ENCODE data around the gene TRPM2. TPM values are rescaled to one million over a fixed set of nuclear protein-coding genes. Genes with fewer than 3 reads are reported as not detected.

TRPM2 gene
- total and polyA plus RNA-seq, 2 of the 8 experiments (the other 6 are each of a cell fraction or from before 2014, with no cell fraction given) = 0.27 to 0.28 TPM

DNA sequence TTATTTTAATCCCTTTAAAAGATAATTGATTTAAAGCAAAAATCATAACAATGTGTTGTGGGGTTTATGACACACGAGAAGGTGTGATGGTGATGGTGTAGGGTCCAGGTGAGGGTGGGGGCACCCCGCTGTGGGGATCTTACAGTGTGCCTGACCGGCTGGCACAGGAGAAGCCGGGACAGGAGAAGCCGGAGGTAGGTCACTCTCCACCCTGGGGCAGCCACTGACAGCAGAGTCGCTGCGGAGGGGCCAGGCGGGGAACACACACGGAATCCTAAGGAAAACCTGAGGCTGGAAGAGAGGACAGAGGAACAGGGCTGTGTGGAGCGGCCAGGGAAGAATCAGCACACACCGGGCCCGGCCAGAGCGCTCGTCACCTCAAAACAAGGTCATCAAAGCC lies 97.6 kb downstream of the TRPM2 start:
- ChIA-PET POLR2A (ENCODE audit: partially characterized antibody) (no interaction called here), CTCF (ENCODE audit: partially characterized antibody) (interaction anchor here (1.1 to 1.8 kb wide), 2 partner anchors 9 to 113 kb away, joined by 3 to 4 read pairs; no protein-coding TSS in a partner anchor)
- no peak overlapping the region for H4K8ac ChIP-seq (ENCODE audit: extremely low read depth, insufficient read depth, low read length)
- no peak overlapping the region for H3K56ac ChIP-seq (replicated peaks; ENCODE audit: insufficient read length, low read depth, low read length)
- no peak overlapping the region for H3K18ac ChIP-seq (ENCODE audit: extremely low read depth, low read length)
- TF ChIP-seq POLR2AphosphoS5 (IDR thresholded peaks at IDR 0.05; ENCODE audit: low read depth, low read length) (no peak), CREB1 (IDR thresholded peaks at IDR 0.05) (no peak), RBBP5 (IDR thresholded peaks at IDR 0.05; ENCODE audit: borderline replicate concordance, low read depth, low read length) (no peak), JUN (IDR thresholded peaks at IDR 0.05; ENCODE audit: low read depth, low read length) (no peak), BRCA1 (IDR thresholded peaks at IDR 0.05; ENCODE audit: low read depth, low read length) (no peak), SIRT6 (IDR thresholded peaks at IDR 0.05; ENCODE audit: low read length) (no peak), CTBP2 (IDR thresholded peaks at IDR 0.05; ENCODE audit: borderline replicate concordance, insufficient read depth, insufficient read length, low read length) (no peak), KDM5A (IDR thresholded peaks at IDR 0.05; ENCODE audit: low read length) (no peak), ZNF274 (IDR thresholded peaks at IDR 0.05; ENCODE audit: borderline replicate concordance, extremely low read depth, low read length) (no peak), TAF1 (IDR thresholded peaks at IDR 0.05; ENCODE audit: low read depth, low read length) (no peak), RFX5 (IDR thresholded peaks at IDR 0.05; ENCODE audit: borderline replicate concordance, low read depth, low read length) (no peak), ASH2L (IDR thresholded peaks at IDR 0.05; ENCODE audit: low read length) (no peak)
- TF ChIP-seq, protein P1, sequence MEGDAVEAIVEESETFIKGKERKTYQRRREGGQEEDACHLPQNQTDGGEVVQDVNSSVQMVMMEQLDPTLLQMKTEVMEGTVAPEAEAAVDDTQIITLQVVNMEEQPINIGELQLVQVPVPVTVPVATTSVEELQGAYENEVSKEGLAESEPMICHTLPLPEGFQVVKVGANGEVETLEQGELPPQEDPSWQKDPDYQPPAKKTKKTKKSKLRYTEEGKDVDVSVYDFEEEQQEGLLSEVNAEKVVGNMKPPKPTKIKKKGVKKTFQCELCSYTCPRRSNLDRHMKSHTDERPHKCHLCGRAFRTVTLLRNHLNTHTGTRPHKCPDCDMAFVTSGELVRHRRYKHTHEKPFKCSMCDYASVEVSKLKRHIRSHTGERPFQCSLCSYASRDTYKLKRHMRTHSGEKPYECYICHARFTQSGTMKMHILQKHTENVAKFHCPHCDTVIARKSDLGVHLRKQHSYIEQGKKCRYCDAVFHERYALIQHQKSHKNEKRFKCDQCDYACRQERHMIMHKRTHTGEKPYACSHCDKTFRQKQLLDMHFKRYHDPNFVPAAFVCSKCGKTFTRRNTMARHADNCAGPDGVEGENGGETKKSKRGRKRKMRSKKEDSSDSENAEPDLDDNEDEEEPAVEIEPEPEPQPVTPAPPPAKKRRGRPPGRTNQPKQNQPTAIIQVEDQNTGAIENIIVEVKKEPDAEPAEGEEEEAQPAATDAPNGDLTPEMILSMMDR (IDR thresholded peaks at IDR 0.05; ENCODE audit: control extremely low read depth in 1 of 3, insufficient read depth in 1 of 3, low read depth in 1 of 3, low read length in 3 of 3) = no peak
- H3K23ac ChIP-seq (ENCODE audit: insufficient read length) = no peak overlapping the region
- H3K4me3 ChIP-seq (ENCODE audit: extremely low read depth in 1 of 4, insufficient read depth in 2 of 4, low read depth in 3 of 4, low read length in 4 of 4) = no peak overlapping the region
- H2BK15ac ChIP-seq (ENCODE audit: low read length) = no peak overlapping the region
- no peak overlapping the region for H2AFZ ChIP-seq (ENCODE audit: low read length)
- H3K23me2 ChIP-seq (ENCODE audit: low read depth, low read length) = peaks cover 2% of the 10 kb centered on the region; the same call in 1 of the 2 replicates
- no peak overlapping the region for H3K14ac ChIP-seq (ENCODE audit: insufficient read length)
- H3K36me3 ChIP-seq (ENCODE audit: control insufficient read depth in 2 of 4, insufficient read depth in 4 of 4, low read length in 3 of 4) = no peaks in the 10 kb centered on the region
- no peaks in the 10 kb centered on the region for H3K9me3 ChIP-seq (ENCODE audit: insufficient read depth in 2 of 2, low read depth in 1 of 2, low read length in 1 of 2)
- no peak for DNase-seq (ENCODE audit: low read depth in 1 of 2, low spot score in 2 of 2)
- H2BK5ac ChIP-seq (ENCODE audit: low read depth, low read length) = no peak overlapping the region
- H3K79me1 ChIP-seq (ENCODE audit: low read depth, low read length) = no peaks in the 10 kb centered on the region
- no peak overlapping the region for H3K4me2 ChIP-seq (ENCODE audit: insufficient read depth in 1 of 2, low read depth in 2 of 2, low read length in 2 of 2)
- peaks cover 0 to 1% (median under 1%) of the 10 kb centered on the region in 4 experiments; a peak in 3 of 7 replicates for H3K27me3 ChIP-seq (replicated peaks in 1 of 4; ENCODE audit: control insufficient read depth in 3 of 4, extremely low read depth in 1 of 4, insufficient read depth in 3 of 4, low read length in 3 of 4)
- H3K79me2 ChIP-seq (ENCODE audit: control insufficient read depth in 1 of 2, insufficient read depth in 2 of 2, low read length in 2 of 2) = no peaks in the 10 kb centered on the region
- no peak overlapping the region for H2BK120ac ChIP-seq (replicated peaks; ENCODE audit: low read depth, low read length)
- no peak overlapping the region for H2BK20ac ChIP-seq (ENCODE audit: low read length)
- WGBS, 2 experiments (ENCODE audit: extremely low coverage in 1 of 2, insufficient coverage in 1 of 2, insufficient read length in 1 of 2, insufficient replicate concordance in 2 of 2, low coverage in 1 of 2, low lambda C conversion rate in 2 of 2, missing lambda C conversion rate in 1 of 2) = 86% methylated on average over 14 of the region's 14 CpGs; no CpG with 5 or more reads in 1 of the 2 experiments
- H4K91ac ChIP-seq (replicated peaks; ENCODE audit: insufficient read length, low read length) = no peak overlapping the region
- H4K5ac ChIP-seq (ENCODE audit: insufficient read length, low read depth, low read length) = no peak overlapping the region
- H3K27ac ChIP-seq (ENCODE audit: low read depth, low read length) = no peak overlapping the region
- H4K20me1 ChIP-seq (replicated peaks in 1 of 2; ENCODE audit: control insufficient read depth in 1 of 2, insufficient read depth in 2 of 2, low read length in 2 of 2) = no peaks in the 10 kb centered on the region
- no peak overlapping the region for H3K9ac ChIP-seq (replicated peaks in 1 of 4; ENCODE audit: extremely low read depth in 1 of 4, low read depth in 3 of 4, low read length in 3 of 4)
- H3K4me1 ChIP-seq (replicated peaks in 1 of 4; ENCODE audit: control insufficient read depth in 3 of 4, insufficient read depth in 4 of 4, low read length in 3 of 4) = peaks cover 0 to 2% (median under 1%) of the 10 kb centered on the region in 4 experiments; a peak in 1 of 7 replicates
- no peak overlapping the region for H3K4ac ChIP-seq (replicated peaks; ENCODE audit: insufficient read length, low read depth, low read length)
- no peak for FAIRE-seq
- no peak overlapping the region for H2BK12ac ChIP-seq (ENCODE audit: low read depth, low read length)
- H2AK5ac ChIP-seq (ENCODE audit: low read depth, low read length) = no peak overlapping the region

Data from H1 (cell line).